RWPE2 (cell line): ENCODE data around the gene ELAVL1.

ENCODE experiments used
- ATAC-seq: fragments of 200-7000 bp; cut with Tn5 transposase; 3 replicates; pipeline ENCODE4 v1.9.1; 2021; ENCODE audit warnings: low read depth
- DNase-seq: peaks from one replicate; pipeline ENCODE4 v3.0.0-alpha.2; 2020; ENCODE audit warnings: low spot score
- H3K27ac ChIP-seq: fragments of 450-650 bp; 2 replicates; pipeline ENCODE4 v1.5.1; 2017; ENCODE audit warnings: mild to moderate bottlenecking; ENCODE audit not compliant: poor library complexity, severe bottlenecking
- H3K27me3 ChIP-seq: fragments of 250-450 bp; sonication (Bioruptor Pico); 2 replicates; pipeline ENCODE4 v1.5.1; 2021; ENCODE audit warnings: mild to moderate bottlenecking, moderate library complexity; ENCODE audit not compliant: insufficient read depth, poor library complexity, severe bottlenecking
- H3K36me3 ChIP-seq: fragments of 250-450 bp; sonication (Bioruptor Pico); 2 replicates; pipeline ENCODE4 v1.5.1; 2020; ENCODE audit warnings: low read depth, mild to moderate bottlenecking, moderate library complexity
- H3K4me1 ChIP-seq: fragments of 250-450 bp; sonication (Bioruptor Pico); 2 replicates; pipeline ENCODE4 v1.5.1; 2021; ENCODE audit warnings: mild to moderate bottlenecking, moderate library complexity; ENCODE audit not compliant: insufficient read depth, poor library complexity, severe bottlenecking
- H3K4me3 ChIP-seq: fragments of 250-450 bp; sonication (Bioruptor Pico); 2 replicates; pipeline ENCODE4 v1.5.1; 2021; ENCODE audit warnings: mild to moderate bottlenecking, moderate library complexity; ENCODE audit not compliant: severe bottlenecking
- H3K9me3 ChIP-seq: fragments of 250-450 bp; sonication (Bioruptor Pico); 2 replicates; pipeline ENCODE4 v1.5.1; 2021; ENCODE audit warnings: mild to moderate bottlenecking, moderate library complexity; ENCODE audit not compliant: severe bottlenecking
- CTCF ChIP-seq: fragments of 450-650 bp; IDR thresholded peaks from one replicate; pipeline ENCODE4 v1.5.1; 2017; ENCODE audit warnings: mild to moderate bottlenecking, moderate library complexity; ENCODE audit not compliant: poor library complexity, severe bottlenecking

Gene ELAVL1

GRCh38 chr19:8005534-8006256 lies at the start of gene ELAVL1:
TSS of gene ELAVL1 (minus strand) at chr19:8005641. CDS start at chr19:7991815, 13,826 bp downstream.
- Histone ChIP-seq H3K9me3 (no peaks in the 10 kb centered on the region), H3K36me3 (peaks cover 3% of the 10 kb centered on the region; the same call in 1 of the 2 replicates), H3K27me3 (no peaks in the 10 kb centered on the region), H3K27ac (peak within 1 kb of the TSS; percentile 56), H3K4me3 (peak within 1 kb of the TSS; percentile 76), H3K4me1 (peaks cover 6% of the 10 kb centered on the region)
- no peak for TF ChIP-seq CTCF
- DNase-seq: no peak
- ATAC-seq: peak; percentile 86

GRCh38 chr19:8054169-8054568 lies 48.7 kb upstream of the ELAVL1 start:
- Histone ChIP-seq H3K27ac (no peak overlapping the region), H3K9me3 (no peaks in the 10 kb centered on the region), H3K27me3 (no peaks in the 10 kb centered on the region), H3K4me1 (no peaks in the 10 kb centered on the region), H3K4me3 (no peak overlapping the region), H3K36me3 (no peaks in the 10 kb centered on the region)
- no peak for TF ChIP-seq CTCF
- ATAC-seq (no peak), DNase-seq (no peak)

GRCh38 chr19:8052464-8052859 lies 47.0 kb upstream of the ELAVL1 start, which contains the start of gene CCL25:
TSS of gene CCL25 (plus strand) at chr19:8052760. CDS start at chr19:8053050, 290 bp downstream.
- H3K4me3 ChIP-seq: no peak within 1 kb of the TSS
- no peaks in the 10 kb centered on the region for H3K27me3 ChIP-seq
- no peak within 1 kb of the TSS for H3K27ac ChIP-seq
- DNase-seq (no peak), ATAC-seq (no peak)
- H3K36me3 ChIP-seq: no peaks in the 10 kb centered on the region
- no peaks in the 10 kb centered on the region for H3K4me1 ChIP-seq
- TF ChIP-seq CTCF: no peak
- H3K9me3 ChIP-seq: no peaks in the 10 kb centered on the region

GRCh38 chr19:8050274-8051096 lies 45.0 kb upstream of the ELAVL1 start:
- TF ChIP-seq CTCF: no peak
- Histone ChIP-seq H3K27me3 (no peaks in the 10 kb centered on the region), H3K27ac (no peak overlapping the region), H3K9me3 (no peaks in the 10 kb centered on the region), H3K4me1 (no peaks in the 10 kb centered on the region), H3K4me3 (no peak overlapping the region), H3K36me3 (no peaks in the 10 kb centered on the region)
- peak; percentile 88 for ATAC-seq
- peak; percentile 81 for DNase-seq
